SU-DHL-6 (cell line): ENCODE results near the gene FSTL3.

Experiments
- H2AFZ ChIP-seq: fragments of 200-600 bp; sonication (generic); 2 replicates; pipeline ENCODE4 v1.6.1; 2014; ENCODE audit warnings: low read depth, mild to moderate bottlenecking, moderate library complexity, mixed read lengths, antibody characterized with exemption, low read length; ENCODE audit not compliant: severe bottlenecking
- H3F3A ChIP-seq: fragments of 200-600 bp; shearing (Covaris generic); 2 replicates; pipeline ENCODE4 v1.6.0; 2016; ENCODE audit warnings: antibody characterized with exemption, mild to moderate bottlenecking; ENCODE audit not compliant: insufficient read depth
- H3K27ac ChIP-seq: fragments of 200-600 bp; sonication (generic); 2 replicates; pipeline ENCODE4 v1.5.1; 2016; ENCODE audit warnings: low read depth, mild to moderate bottlenecking, low read length, moderate library complexity, mixed read lengths
- H3K27me3 ChIP-seq: fragments of 200-600 bp; sonication (generic), shearing (Covaris generic); 2 replicates; pipeline ENCODE4 v1.6.0; 2014; ENCODE audit warnings: mild to moderate bottlenecking, low read length
- H3K36me3 ChIP-seq: fragments of 200-600 bp; sonication (generic); 2 replicates; pipeline ENCODE4 v1.6.1; 2014; ENCODE audit warnings: mild to moderate bottlenecking, low read length, mixed read lengths
- H3K4me2 ChIP-seq: fragments of 300-600, 200-600 bp; shearing (Covaris generic), sonication (generic); 2 replicates; pipeline ENCODE4 v1.6.0; 2014; ENCODE audit warnings: low read length, low read depth, mild to moderate bottlenecking; ENCODE audit not compliant: poor library complexity, severe bottlenecking
- H3K4me3 ChIP-seq: fragments of 200-600 bp; sonication (generic); 2 replicates; pipeline ENCODE4 v1.5.1; 2014; ENCODE audit warnings: antibody characterized with exemption, low read length, mild to moderate bottlenecking, mixed read lengths; ENCODE audit not compliant: insufficient read depth, poor library complexity, severe bottlenecking
- H3K79me2 ChIP-seq: fragments of 200-600 bp; sonication (generic); 2 replicates; pipeline ENCODE4 v1.6.1; 2014; ENCODE audit warnings: mild to moderate bottlenecking, low read length, moderate library complexity; ENCODE audit not compliant: insufficient read depth
- H3K9ac ChIP-seq: fragments of 200-600 bp; sonication (generic); 2 replicates; pipeline ENCODE4 v1.7.0; 2014; ENCODE audit warnings: mild to moderate bottlenecking, low read length
- H3K9me2 ChIP-seq: fragments of 200-600 bp; sonication (generic); replicated peaks from 2 replicates; pipeline ENCODE4 v1.6.1; 2014; ENCODE audit warnings: low read length; ENCODE audit not compliant: insufficient read depth
- H3K9me3 ChIP-seq: fragments of 200-600 bp; sonication (generic); 2 replicates; pipeline ENCODE4 v1.6.1; 2014; ENCODE audit warnings: low read length, mixed read lengths; ENCODE audit not compliant: insufficient read depth
- H4K20me1 ChIP-seq: fragments of 200-600 bp; sonication (generic); 2 replicates; pipeline ENCODE4 v1.6.1; 2014; ENCODE audit warnings: low read depth, mild to moderate bottlenecking, antibody characterized with exemption, low read length, moderate library complexity, mixed read lengths
- CTCF ChIP-seq: fragments of 200-600 bp; sonication (generic); IDR thresholded peaks from one replicate; pipeline ENCODE4 v1.5.1; 2017; ENCODE audit warnings: antibody characterized with exemption, mild to moderate bottlenecking, low read length, moderate library complexity; ENCODE audit not compliant: insufficient read depth, poor library complexity, severe bottlenecking
- EZH2phosphoT487 ChIP-seq: fragments of 200-600 bp; sonication (generic), shearing (Covaris generic); conservative IDR thresholded peaks from 2 replicates; pipeline ENCODE4 v1.6.1; 2018; ENCODE audit warnings: mild to moderate bottlenecking, antibody characterized with exemption, low read length, moderate library complexity, mixed read lengths

Gene FSTL3

GRCh38 chr19:720345-721160 lies 44.4 kb downstream of the FSTL3 start:
- H3F3A ChIP-seq, result no peaks in the 10 kb centered on the region
- H3K9me2 ChIP-seq, result no peaks in the 10 kb centered on the region
- no peak overlapping the region for H2AFZ ChIP-seq
- H3K79me2 ChIP-seq, result no peaks in the 10 kb centered on the region
- H3K4me3 ChIP-seq, result no peak overlapping the region
- H3K9me3 ChIP-seq, result no peaks in the 10 kb centered on the region
- no peak for TF ChIP-seq EZH2phosphoT487
- TF ChIP-seq CTCF, result no peak
- no peaks in the 10 kb centered on the region for H3K27me3 ChIP-seq
- H3K36me3 ChIP-seq, result no peaks in the 10 kb centered on the region
- H4K20me1 ChIP-seq, result no peaks in the 10 kb centered on the region
- no peak overlapping the region for H3K9ac ChIP-seq
- no peak overlapping the region for H3K27ac ChIP-seq
- H3K4me2 ChIP-seq, result no peak overlapping the region

GRCh38 chr19:722553-723101 lies 46.4 kb downstream of the FSTL3 start:
- Histone ChIP-seq H3K36me3 (no peaks in the 10 kb centered on the region), H2AFZ (no peak overlapping the region), H3K9me2 (no peaks in the 10 kb centered on the region), H3K27ac (no peak overlapping the region), H3K9me3 (no peaks in the 10 kb centered on the region), H3K9ac (no peak overlapping the region), H3K4me2 (no peak overlapping the region), H4K20me1 (no peaks in the 10 kb centered on the region), H3K79me2 (no peaks in the 10 kb centered on the region), H3K27me3 (no peaks in the 10 kb centered on the region), H3K4me3 (no peak overlapping the region), H3F3A (no peaks in the 10 kb centered on the region)
- TF ChIP-seq CTCF (no peak), EZH2phosphoT487 (no peak)

- H3K9me3 ChIP-seq, result no peaks in the 10 kb centered on the region
- H4K20me1 ChIP-seq, result no peaks in the 10 kb centered on the region
- no peak overlapping the region for H2AFZ ChIP-seq
- H3K27ac ChIP-seq, result no peak overlapping the region
- no peaks in the 10 kb centered on the region for H3F3A ChIP-seq
- no peaks in the 10 kb centered on the region for H3K9me2 ChIP-seq
- H3K9ac ChIP-seq, result no peak overlapping the region
- no peak for TF ChIP-seq CTCF
- no peak for TF ChIP-seq EZH2phosphoT487
- no peaks in the 10 kb centered on the region for H3K27me3 ChIP-seq
- H3K36me3 ChIP-seq, result no peaks in the 10 kb centered on the region
- H3K4me3 ChIP-seq, result no peak overlapping the region
- H3K4me2 ChIP-seq, result no peak overlapping the region
- H3K79me2 ChIP-seq, result no peaks in the 10 kb centered on the region
Measured at GRCh38 chr19:723247-723646, 47.1 kb downstream of the FSTL3 start.
